Ishikawa (cell line): ENCODE results near the gene TRRAP.

Experiments used
- CEBPB ChIP-seq: IDR thresholded peaks from 2 replicates; pipeline ENCODE4 v1.6.1; 2012
- MAX ChIP-seq: IDR thresholded peaks from 2 replicates; pipeline ENCODE4 v1.6.1; 2012
- REST ChIP-seq: IDR thresholded peaks from 2 replicates; pipeline ENCODE4 v1.6.1; 2012; ENCODE audit warnings: low read depth, mild to moderate bottlenecking
- TAF1 ChIP-seq: IDR thresholded peaks from 2 replicates; pipeline ENCODE4 v1.6.1; 2012; ENCODE audit warnings: low read depth, mild to moderate bottlenecking

- TF ChIP-seq TAF1: no peak
- TF ChIP-seq CEBPB: no peak
- no peak for TF ChIP-seq REST
- no peak for TF ChIP-seq MAX
Observed at GRCh38 chr7:98994046-98994944, 116.0 kb downstream of the TRRAP start.
